Dedifferentiated amniotic fluid mesenchymal stem cell (primary cell): ENCODE results near the gene ATP13A3.

ENCODE experiments used
- DNase-seq: peaks from one replicate; pipeline ENCODE4 v3.0.0-alpha.2; 2016; ENCODE audit errors: extremely low spot score

Gene ATP13A3

DNA sequence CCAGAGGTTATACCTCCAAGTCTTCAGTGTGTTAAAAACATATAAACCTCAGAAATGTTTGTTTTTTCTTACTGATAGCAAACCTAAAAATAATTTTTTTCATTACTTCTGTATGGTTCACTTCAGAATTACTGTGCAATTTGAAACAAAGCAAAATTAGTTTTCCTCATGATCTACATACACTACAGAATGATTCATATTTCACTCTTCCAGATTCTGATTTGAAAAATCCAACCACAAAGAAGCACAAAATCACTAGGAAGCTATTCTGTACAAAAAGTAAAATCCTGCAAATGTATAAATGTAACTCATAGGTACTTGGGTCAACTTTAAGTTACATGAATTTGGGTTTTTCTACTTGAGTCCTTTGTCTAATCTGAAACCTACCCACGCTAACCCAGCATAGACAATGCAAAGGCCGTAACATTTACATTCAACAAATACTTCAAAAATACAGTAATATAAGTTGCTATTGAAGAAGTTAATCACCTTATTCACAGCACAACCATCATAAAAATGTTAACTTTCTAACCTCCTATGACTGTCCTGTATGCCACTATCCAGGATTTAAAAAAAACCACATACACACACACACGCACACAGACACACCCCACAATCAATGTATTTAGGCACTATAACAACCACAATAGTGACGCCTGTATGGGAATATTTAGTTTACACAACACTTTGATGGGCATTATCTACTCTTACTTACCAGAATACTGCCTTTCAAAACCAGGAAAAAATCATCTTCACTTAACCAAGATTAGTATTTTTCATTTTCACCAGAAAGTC lies 11.5 kb downstream of the ATP13A3 start:
- no peak for DNase-seq

DNA sequence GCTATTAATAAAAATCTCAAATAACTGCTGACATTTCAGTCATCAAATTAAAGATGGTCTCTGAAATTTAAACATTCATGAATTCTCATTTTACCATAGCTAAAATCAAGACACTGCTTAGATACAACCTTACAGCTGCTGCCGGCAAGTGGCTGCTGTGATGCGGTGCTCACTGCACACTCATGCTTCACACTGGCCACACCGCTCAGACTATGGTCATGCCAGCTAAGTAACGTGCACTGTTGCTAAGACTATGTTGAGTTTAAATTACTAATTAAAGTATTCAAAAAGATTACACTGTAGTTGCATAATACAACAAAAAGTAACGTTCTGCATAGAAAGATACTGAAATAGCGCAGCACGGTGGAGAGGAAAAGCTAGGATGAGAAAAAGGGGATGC lies 12.1 kb downstream of the ATP13A3 start:
- no peak for DNase-seq

DNA sequence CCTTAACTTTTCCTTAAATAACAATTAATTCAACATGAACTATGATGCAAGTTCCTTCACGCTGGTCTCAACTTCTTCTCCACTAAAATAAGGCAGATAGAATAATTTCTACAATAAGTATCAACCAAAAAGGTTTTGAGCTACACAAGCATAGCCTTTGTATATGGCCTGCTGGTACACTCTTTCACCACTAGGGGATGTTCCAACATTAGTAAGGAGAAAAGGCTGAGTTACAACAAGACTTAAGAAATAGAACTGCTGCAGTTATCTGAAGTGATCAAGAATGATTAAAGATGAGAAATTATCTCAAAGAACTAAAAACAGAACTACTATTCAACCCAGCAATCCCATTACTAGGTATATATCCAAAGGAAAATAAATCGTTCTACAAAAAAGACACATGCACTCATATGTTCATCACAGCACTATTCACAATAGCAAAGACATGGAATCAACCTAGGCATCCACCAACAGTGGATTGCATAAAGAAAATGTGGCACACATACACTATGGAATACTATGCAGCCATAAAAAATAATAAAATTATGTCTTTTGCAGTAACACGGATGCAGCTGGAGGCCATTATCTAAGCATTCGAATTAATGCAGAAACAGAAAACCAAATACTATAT lies 14.4 kb downstream of the ATP13A3 start:
- peak; percentile 77 for DNase-seq

DNA sequence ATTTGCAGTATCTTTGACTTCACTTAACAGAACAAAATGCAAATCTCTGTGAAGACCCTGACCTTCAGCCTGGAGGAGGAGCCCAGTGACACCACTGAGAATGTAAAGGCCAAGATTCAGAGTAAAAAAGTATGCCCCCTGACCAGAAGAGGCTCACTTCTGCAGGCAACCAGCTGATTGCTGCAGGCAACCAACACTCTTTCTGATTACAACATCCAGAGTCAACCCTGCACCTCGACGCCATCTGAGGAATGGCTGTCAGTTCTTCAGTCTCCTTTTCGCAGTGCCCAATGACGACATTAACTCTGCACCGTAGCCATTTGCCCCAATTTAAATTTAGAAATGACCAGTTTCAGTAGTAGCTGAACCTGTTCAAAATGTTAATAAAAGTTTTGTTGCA lies 14.9 kb downstream of the ATP13A3 start:
- DNase-seq = no peak

DNA sequence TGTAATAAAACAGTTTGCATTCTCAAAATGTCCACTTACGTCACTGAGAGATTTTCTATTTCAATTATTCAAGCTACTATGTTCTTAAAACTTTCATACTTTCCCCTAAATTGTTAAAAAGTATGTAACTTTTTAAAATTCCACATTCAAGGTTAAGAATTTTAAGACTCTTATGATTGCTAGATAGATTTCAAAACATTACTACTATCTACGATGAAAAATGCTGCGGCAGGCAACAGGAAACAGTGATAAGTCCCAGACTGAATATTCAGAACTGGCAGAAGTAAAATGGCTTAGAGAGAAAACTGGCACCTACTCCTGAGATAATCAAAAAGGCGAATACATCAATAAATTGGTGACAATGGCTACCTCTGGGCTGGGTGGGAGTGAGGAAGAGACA lies 16.2 kb downstream of the ATP13A3 start:
- no peak for DNase-seq

DNA sequence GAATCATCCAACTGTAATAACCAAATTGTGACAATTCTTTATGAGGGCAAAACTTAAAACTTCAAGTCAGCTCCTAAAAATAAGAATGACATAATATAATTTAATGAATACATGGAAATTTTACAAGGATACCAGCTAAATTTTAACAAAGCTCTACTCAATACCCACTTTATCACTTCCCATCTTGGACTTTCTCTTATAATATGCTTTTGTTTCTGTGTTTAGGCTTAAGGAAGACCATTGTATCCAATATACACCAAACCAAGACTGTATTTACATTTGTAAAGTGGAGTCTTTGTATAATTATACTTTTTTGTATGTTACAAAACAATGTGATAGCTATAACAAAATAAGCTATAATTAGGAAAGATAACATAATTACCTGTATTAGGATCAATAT lies 16.8 kb downstream of the ATP13A3 start:
- DNase-seq = no peak

DNA sequence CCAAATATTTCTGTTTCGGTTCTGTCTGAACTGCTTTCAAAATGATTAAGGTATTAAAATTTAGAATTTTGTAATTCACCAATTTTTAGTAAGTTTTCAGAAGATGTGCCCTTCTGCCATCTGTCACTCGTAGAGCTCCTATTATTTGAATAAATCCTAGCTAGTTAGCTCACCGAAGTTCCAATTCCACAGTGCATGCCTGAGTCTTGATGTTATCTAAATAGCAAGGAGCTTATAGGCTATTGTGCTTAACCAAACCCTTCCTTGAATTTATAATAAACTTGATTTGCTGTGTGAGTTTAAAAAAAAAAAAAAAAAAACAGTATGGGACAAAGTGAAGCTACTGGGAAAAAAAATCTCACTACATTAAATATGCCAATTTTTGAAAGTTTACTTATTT lies 18.7 kb downstream of the ATP13A3 start:
- peak; percentile 34 for DNase-seq

DNA sequence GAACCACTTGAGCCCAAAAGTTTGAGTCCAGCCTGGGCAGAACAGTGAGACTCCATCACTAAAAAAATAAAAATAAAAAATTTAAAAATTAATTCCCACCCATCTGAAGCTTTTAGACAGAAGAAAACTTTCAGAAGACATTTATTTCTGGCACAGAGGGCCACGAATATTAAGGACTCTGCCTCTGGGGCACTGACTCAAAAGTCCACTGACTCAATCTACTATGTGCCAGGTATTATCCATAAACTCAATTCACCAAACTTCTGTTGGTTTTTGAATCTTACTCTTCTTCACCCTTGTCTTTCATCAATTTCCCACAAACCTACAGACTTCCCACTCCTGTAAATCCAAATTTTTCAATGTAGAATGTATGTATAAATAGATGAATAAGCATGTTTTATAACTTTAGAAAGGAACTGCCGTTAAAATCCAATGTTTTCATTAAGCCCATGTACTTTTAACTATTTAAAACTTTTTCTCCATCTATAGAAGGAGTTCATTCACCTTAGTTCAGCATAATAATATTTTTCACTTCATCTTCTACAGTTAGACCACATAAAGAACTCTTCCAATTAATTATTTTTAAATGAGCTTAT lies 19.9 kb downstream of the ATP13A3 start:
- DNase-seq = no peak

DNA sequence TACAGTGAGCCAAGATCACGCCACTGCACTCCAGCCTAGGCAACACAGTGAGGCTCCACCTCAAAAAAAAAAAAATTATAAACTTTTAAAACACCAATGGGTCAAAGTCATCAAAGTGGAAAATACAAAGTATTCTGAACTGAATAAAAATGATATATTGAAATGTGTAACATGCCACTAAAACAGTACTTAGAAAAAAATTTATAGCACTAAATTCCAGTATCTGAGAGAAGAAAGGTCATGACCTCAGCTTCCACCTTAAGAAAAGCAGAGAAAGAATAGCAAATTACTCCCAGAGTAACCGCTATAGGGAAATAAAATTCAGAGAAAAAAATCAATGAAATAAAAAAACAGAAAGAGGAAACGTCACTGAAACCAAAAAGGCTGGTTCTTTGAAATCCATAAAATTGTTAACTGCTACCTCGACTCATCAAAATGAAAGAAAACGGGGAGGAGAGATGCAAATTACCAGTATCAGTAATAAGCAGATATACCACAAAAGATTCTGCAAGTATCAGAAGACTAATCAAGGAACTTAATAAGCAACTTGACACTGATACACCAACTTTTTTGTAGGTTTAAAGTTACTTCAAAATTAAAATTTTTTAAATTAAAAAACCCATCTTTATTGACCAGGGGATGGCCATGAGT lies 20.8 kb downstream of the ATP13A3 start:
- DNase-seq = no peak

DNA sequence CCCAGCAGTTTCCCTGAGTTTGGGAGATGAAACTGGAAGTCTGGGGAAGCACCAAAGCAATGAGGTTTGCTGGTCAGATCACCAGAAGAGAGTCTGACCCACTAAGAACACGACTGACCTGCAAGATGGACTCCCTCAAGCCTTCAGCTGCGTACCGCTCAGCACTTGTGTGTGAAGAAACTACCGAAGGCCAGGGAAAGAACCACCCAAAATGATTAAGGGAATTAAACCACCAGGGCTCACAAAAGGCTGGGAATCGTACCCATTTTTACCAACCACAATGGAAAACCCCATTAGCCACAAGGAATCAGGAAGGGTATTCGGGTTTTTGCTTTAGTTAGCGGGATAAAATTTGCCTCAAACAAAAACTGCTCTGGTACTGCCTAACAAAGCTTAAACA lies 21.6 kb downstream of the ATP13A3 start:
- DNase-seq = no peak

DNA sequence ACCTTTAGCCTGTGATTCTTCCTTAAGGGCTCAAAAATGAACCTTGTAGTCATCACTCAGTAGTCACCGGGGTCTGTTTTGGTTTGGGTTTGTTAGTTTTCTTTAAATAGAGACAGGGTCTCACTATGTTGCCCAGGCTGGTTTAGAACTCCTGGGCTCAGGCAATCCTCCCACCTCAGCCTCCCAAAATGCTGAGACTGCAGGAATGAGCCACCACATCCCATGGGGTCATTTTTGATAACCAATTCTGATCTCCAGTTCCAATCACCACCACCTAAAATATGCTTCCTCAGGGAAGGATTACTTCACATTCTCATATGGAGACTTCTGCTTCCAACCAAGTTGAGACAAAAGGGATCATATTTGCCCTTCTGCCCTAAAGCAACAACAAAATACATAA lies 22.1 kb downstream of the ATP13A3 start:
- DNase-seq = no peak

DNA sequence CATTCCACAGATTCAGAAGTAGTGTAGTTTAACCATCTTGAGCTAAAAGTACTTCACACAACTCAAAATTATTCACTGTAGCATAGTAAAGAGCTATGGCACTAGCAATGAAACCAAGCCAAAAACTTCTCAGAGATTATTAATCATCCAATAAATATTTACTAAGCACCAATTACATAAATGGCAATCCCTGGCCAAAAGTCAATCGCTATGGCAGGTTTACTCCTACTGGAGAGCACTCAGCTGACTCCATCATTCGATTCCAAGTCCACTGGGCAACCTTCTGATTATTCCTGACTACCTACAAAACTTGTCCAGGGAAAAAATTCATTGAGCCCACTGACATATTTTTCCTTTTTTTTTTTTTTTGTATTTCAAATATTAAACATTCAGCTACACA lies 23.9 kb downstream of the ATP13A3 start:
- no peak for DNase-seq

DNA sequence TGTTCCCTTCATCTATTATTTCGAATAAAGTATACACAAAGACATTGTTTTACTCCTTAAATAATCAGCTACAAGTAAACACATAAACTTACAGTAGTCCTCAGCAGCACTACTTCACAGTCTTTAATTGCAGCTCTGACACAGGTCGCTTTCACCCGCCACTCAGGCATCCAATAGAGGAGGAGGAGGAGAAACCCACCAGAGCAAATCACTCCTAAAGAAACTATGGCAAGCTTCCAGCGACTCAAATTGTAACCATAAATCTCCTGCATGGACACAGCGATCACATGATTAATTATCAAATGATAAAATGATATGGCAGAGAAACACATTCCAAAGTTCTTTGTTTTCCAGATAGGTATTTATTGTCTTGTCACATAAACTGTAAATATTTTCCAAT lies 26.2 kb downstream of the ATP13A3 start:
- no peak for DNase-seq

DNA sequence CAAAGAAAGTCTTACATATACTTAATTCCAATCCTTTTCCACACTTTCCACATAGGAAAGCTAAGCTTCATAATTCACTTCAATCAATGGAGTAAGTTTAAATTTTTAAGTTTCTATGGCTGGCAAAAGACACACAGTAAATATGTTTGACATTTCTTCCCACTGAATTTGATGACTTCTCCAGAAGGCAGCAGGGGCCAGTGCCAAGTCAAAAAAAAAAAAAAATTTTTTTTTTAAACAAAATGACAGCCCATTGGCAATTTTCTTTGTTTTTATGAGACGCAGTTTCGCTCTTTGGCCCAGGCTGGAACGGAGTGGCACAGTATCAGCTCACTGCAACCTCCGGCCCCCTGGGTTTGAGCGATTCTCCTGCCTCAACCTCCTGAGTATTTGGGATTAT lies 28.7 kb downstream of the ATP13A3 start:
- DNase-seq = no peak

DNA sequence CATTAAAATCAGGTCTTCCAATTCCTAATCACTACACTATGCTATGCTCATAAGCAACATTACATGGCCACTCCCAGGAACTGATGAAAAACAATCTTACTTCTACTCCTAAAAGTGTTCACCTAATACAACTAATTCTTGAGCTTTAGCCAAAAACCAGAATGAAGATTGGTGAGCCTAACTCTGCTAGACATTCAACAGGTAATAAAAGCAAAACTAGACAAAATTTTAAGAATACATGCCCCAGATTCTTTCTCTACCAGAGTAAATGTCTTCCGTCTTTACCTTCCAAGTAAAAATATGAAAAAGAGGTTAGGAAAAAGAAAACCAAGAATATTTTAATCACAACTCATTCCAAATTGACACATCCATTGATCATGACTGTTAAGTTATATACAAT lies 31.3 kb downstream of the ATP13A3 start:
- DNase-seq = no peak

DNA sequence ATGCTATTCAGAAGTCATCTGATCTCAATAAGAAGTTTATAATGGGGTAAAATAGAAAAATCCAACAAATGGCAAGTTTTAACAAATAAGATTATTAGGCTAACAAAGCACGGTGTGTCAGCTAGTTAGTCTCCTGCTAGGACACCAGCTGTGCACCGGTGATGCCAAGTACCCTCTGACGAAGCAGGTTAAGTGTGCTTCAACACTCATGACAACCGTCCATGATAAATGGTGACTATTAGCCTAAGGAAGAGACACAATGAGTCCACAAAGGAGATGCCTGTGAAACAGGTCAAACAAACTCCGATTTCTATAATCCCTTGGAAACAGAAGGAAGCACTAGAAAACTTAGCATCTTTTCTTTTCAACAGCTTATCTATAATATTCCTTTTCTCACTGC lies 36.5 kb downstream of the ATP13A3 start:
- no peak for DNase-seq

DNA sequence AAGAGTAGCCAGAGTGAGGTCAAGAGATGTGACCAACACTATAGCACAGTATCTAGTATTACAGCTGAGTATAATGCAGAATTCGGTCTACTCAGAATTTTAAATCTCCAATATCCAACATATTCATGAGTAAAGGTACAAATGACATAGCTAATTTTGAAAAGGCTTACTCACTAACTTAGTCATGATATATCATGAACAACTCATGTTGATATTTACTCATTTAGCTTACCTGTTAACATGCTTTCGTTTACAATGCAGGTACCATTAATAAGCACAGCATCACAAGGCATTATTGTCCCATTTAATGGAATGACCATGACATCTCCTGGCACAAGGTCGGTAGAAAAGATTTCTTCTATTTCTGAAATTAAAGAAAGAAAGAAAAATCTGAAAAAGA lies 36.9 kb downstream of the ATP13A3 start:
- no peak for DNase-seq

DNA sequence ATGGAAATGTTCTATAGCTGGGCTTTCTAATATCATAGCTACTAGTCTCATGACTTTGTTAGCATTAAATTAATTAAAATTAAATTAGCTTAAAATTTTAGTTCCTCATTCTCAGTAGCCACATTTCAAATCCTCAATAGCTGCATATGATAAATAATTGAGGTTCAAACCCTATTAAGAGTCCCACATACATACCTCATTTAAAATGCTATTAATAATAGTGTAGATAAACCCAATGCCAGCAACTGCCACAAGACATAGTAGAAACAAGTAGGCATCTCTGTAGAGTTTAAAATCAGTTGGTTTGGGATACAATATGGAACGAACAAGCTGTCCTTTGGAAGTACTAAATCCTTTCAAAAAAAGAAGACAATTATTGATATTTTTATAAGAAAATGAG lies 39.1 kb downstream of the ATP13A3 start:
- no peak for DNase-seq

DNA sequence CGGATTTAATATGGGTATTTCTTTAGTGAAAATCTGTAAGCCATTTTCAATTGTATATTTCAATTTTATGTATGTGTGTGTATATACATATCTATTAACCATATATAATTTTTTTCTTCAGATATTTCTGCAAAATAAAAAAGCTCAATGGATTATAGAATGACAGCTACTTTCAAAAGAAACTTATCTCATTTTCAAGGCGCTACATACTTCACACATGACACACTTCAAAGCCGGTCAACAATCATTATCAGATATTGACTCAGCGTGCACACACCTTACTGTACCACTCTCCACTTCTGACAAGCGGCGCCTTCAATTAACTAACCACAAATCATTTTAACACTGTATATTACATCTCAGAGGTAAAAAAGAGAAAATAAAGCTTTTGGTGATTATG lies 39.6 kb downstream of the ATP13A3 start:
- DNase-seq = no peak

DNA sequence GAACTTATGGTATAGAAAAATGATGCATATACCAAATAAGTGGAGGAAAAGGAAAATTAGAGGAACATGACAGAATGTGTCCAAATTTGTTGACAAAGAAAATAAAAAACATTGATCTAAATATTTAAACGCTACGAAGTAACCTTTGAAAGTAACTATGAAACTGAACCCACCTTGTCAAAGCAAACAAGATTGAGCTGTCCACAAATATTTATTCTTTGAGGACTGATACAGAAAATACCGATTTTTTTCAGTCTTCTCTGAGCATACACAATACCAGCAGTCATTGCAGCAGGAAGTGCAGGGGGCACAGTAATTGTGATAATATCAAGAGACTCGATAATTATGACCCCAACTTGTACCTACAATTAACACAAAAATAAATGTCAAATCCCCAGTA lies 40.0 kb downstream of the ATP13A3 start:
- no peak for DNase-seq

DNA sequence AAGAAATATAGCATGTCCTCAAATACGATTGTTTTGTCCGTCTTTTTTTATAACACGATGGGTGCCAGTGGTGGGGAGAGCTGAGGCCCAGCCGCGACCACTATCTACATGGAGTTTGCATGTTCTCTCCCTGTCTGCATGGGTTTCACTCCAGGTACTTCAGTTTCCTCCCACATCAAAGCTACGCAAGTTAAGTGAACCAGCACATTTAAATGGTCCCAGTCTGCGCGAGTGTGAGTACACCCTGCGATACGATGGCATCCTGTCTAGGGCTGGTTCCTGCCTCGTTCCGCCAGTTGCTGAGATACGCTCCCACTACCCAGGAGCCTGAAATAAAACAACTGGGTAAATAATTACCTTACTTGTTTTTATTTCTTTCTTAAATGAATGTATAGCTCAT lies 40.6 kb downstream of the ATP13A3 start:
- no peak for DNase-seq

DNA sequence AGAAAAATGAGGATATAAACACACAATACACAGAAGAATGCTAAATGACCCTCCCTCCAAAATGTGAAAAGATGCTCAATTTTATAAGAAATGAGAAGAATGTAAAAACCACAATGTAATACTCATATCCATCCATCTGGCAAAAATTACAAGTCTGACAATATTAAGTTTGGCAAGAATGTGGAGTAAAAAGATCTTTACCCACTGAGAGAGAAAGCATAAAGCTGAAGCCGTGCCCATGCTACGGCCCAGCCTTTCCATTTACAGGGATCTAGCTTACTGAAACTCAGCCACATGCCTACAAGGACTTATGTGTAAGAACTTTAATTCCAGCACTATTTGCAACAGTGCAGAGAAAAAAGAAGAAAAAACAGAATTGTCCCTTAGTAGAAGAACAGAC lies 42.9 kb downstream of the ATP13A3 start:
- peak; percentile 55 for DNase-seq

DNA sequence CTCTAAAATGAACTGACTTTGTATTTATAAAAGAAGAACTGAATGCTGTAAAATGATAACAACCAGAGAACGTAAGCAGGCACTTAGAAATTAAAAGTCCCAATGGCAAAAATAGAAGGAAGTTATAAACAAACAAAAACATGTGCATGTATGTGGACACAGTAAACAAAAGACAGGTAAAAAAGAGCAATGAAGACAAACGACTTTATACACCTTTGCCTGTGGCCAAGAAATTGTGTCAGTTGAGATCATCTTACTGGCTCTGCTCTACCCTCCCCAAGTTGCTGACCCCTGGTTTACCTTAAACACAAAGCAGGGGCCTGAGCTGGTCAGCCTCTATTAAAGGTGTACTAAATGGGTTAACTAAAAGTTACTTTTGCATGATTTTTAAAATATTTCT lies 46.0 kb downstream of the ATP13A3 start:
- DNase-seq = no peak
